DMS53 treated with DMSO at 0.1 percent for 48 hours (cell line): ENCODE measurements around the gene ZNF32.

Experiments
- DNase-seq: peaks from one replicate; lab custom pipeline; 2025; ENCODE audit not compliant: unreplicated experiment; lab: John Stamatoyannopoulos, UW

Gene ZNF32

DNA sequence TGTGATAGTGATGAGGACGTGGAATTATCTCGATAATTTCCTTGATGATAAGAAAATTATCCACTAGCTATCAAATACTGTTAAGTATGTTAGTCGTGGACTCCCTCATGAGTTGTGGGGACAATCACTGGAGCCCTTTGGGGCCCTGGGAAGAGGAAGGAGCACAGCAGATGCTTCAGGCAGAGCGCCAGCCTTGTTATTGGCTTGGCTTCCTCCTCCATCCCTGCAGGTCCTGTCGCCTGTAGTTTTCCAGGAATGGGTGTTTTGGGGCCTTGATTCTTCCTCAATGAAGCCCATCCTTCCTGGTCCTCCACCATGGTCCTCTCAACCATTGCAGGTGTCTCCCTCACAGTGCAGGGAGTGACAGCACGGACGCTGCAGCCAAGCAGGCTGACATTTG lies 32.5 kb upstream of the ZNF32 start:
- no peak for DNase-seq

DNA sequence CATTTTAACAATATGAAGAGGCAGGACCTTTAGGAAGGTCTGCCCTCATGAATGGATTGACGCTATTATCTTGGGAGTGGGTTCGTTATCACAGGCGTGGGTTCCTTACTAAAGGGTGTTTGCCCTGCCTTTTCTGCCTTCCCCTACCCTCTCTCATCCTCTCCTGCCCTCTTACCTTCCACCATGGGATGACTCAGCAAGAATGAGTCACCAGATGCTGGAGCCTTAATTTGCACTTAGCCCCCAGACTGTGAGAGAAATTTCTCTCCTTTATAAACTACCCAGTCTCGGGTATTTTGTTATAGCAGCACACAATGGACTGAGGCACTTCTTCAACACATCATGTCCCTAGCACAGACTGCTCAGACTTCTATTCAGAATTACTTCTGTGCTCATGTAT lies 31.4 kb upstream of the ZNF32 start:
- no peak for DNase-seq

DNA sequence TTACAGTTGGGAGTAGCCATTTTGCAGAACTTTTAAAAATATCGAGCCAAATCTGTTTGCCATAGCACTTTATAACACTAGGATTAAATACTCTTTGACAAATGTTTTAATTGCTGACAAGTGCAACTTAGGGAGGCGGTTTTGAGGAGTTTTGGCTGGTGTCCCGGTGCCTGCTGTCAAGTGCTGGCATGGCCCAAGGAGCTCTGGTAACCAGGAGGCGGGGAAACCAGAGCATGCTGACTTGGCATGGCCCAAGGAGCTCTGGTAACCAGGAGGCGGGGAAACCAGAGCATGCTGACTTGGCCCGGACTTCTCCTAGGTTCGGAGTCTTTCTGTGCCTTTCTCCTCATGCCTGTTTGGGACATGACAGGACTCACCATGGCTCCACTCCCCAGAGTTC lies 30.8 kb upstream of the ZNF32 start:
- no peak for DNase-seq

DNA sequence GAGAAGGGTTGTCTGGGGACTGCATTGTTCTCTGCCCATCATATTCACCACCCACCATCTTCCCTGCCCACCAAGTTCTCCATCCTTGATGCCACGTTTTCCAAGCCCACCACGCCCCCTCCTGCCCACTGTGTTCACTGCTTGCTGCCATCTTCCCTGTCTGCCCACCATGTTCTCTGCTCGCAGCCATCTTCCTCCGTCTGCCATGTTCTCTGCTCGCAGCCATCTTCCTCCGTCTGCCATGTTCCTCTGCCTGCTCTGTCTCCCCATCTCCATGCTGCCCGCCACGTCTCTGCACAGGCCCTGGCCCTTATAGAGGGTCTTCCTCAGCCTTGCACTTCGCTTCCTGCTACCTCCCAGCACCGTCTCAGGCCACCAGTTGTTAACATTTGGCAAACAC lies 30.0 kb upstream of the ZNF32 start:
- DNase-seq: no peak

DNA sequence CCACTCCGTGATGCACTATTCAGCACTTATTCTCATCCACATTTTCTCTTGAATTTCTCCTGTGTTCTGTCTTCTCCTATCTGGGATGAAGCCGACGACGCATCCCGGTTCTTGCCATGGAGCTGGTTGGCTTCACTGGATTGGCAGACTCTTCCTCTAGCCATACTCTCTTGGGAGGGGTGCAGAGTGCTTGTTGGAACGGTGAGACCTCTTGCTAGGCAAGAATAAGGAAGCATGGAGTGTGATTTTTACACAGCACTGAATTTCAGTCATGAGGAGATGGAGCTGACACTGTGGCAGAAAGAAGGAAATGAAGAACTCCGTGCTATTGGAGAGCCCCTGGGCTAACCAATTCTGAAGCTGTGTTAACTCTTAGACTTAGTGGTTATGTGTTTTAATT lies 28.2 kb upstream of the ZNF32 start:
- DNase-seq: no peak

DNA sequence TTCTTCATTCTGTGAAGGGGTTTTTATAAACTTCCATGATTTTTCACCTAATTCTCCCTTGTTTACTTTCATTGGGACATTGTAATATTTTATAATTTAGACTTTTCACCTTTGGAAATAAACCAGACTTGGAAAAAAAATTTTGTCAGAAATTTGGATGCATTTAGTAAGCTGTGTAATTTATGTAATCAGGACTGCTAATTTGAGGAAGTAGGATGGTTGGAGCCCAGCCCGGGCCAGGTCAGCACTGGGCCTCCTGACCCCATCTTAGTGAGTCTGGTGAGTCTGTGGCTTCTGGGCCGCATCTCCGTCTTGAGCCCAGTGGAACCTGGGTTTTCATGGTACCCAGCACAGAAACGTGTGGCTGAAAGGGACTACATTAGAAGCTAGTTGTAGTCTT lies 27.6 kb upstream of the ZNF32 start:
- no peak for DNase-seq

DNA sequence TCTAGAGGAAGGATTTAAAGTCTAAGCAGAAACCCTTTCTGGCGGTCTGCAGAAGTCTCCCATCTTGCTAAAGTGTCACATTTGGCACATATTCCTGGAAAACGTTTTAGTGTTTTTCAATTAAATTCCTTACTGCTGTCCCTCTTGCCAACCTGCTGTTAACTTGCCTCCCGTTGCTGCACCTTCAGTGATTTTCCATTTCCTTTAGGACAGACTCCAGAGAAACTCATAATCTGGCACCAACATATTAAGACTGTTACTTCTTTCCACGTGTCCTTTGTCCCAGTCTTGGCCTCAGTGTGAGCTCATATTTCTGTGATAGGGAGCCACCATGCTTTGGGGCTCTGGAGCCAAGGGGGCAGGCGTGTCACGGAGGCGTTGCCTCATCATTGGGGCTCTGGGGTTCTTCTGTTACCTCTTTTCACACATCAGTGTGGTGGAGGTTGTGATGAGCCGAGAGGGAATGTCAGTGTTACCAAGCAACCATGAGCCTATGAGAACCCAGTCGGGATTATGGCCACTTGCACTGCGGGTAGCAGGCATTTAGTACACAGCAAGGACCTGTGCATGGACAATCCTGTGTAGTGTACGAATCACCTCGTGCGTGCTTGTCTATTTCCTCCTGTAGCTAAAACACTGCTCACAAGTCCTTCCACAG lies 26.0 kb upstream of the ZNF32 start:
- no peak for DNase-seq

DNA sequence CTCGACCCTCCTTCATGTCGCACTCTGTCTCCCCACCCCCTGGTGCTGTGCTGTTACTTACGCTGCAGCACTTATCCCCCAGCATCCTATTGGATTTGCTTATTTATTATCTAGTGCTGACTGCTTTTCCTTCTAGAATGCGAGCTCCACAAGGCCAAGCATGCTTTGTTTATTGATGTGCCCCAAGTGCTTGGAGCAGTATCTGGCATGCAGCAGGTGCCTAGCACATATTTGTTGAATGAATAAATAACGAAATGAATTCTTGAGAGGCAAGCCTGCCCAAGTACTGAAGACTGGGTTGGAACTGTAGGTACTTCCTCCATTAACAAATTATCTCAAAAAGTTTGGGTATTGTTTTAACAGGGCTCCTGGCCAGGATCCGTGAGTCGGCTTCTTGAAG lies 24.8 kb upstream of the ZNF32 start:
- DNase-seq: no peak

DNA sequence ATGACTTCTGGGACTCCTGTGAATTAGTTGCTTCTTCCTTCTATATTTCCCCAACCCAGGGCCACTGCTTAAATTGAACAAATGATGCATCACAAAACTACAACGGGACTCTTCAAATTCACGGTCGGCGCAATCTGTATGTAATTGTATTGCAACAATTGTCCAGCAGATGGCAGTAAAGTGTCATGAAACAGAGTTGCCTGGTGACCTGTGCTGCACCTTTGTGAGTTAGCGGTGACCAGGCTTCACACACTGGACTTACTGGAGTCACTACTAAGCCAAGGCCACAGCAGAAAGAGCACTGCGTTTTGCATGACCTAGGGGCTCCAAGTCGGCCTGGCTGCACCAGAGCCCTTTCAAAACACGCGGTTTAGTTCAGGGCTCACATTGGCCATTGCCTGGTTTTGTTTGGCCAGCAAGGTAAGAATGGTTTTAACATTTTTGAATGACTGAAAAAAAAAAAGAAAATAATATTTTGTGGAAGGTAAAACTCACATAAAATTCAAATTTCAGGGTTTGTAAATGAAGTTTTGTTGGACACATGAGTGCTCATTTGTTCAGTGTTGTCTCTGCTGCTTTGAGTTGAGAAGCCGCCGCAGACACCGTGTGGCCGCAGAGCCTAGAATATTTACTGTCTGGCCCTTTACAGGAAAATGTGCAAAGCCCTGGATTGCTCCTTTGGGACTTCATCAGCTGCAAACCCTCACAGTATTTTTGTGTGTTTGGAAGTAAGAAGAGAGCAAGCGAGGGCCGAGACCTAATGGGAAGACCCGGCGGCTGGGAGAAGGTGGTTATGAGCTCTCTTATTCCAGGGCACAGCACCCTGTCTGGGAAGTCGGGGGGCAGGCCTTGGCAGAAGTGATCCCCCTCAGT lies 23.2 kb upstream of the ZNF32 start:
- DNase-seq: peak; percentile 47

DNA sequence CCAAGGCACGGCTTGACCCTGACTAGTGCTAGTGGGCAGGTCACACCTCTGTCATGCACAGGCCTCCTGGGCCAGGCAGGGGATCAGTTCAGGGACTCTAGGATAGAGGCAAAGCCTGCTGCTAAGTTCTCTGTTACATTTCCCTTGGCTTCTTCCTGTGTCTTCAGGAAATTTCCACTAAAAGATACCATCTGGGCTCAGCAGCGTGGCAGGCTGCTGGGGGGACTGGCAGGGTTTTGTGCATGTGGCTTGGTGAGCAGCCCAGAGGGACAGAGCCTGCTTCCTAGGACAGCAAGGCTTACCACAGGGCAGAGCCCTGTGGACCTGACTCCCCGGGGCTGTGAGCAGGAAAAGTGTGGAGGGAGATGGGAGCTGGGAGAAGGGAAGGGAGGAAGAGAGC lies 20.7 kb upstream of the ZNF32 start:
- no peak for DNase-seq

DNA sequence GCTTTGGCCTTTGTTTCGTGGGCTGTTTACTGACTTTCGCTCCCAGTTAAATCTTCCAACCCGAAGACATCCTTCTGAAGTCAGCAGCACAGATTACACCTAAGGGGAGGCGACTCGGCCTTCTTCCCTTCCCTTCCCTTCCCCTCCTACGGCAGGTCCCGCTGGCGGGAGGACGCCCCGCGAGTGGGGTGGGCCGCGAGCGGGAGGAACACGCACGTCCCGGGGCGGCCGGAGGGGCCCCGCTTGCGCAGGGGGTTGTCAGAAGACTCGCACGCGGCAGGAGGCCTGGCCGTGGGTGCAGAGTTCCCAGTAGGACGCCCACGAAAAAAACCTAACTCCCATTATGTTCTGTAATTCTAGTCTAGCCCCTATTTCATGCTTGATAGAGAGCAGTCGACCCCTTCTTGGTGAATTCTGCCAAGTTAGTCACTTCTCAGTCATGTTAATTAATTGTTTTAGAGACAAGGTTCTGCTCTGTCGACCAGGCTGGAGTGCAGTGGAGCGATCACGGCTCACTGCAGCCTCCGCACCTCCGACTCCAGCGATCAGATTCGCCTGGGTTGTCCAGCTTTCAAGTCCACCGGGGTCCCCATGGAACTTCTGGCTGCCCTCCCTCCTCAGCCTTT lies 19.2 kb upstream of the ZNF32 start:
- no peak for DNase-seq

DNA sequence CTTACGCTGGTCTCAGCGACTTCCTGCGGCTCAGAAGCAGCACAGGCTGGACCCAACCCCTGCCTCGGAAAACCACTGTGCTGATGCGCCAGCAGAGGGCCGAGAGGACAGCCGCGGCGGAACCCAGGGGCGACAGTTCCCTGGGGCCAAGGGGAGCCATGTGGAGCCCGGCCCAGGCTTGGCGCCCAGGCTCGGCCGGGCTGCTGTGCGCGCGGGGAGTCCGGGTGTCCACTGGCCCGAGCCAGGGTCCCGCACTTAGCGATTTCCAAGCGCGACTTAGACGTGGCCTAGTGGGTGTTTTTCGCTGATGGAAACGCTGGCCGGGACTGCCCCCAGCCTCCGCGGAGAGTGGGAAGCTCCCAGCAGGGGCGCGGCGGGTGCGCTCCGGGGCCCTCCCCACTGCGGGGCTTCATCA lies 18.6 kb upstream of the ZNF32 start:
- DNase-seq: no peak

DNA sequence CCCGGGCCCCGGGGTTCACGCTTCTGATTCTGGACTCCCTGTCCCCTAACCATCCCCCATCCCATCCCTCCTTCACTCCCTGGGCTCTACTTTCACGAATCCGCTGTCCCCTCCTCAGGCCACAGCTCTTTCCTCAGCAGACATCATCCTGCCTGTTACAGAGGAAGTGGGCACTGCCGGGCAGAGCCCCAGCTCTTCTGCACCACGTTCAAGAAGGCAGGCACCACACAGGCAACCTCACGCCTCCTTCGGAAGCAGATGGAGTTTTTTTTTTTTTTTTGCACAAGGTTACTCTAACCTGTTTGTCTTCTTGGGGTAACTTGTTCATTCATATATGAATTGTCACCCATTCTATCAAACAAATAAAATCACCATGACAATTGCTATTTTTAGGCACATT lies 17.9 kb upstream of the ZNF32 start:
- DNase-seq: no peak

DNA sequence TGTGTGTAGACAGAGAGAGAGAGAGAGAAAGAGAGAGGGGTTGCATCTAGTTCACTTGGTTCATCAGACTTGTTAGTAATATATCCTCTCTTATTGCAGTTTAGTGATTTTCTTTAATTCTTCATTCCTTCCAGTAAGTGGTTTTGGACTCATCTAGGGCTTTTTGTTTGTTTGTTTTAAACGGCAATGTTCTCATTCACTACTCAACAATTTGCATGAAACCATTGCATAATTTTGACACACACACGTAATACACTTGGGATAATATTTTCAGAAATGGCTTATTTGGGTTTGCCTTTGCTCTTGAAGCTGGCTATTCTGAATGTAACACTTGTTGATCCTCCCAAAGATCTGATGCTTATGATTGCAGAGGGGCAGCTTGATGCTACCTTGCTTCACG lies 16.4 kb upstream of the ZNF32 start:
- no peak for DNase-seq

DNA sequence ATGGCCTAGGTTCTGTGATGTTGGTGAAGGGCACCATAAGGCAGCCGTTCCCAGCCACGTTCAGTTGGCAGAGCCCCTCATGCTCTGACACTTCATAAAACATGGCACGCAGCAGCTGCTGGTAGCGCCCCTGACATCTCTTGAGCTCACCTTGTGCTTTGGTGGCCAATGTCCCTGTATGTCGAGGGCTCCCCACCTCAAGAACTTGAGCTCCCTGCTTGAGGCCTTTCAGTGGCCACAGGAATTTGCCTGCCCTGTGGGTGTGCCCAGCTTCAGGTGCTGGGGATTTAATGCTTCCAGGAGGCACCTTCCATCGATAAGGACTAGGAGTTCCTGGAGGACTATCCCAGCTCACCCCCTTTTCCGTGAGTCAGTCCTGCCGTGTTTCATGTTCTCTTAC lies 9.5 kb upstream of the ZNF32 start:
- DNase-seq: no peak

DNA sequence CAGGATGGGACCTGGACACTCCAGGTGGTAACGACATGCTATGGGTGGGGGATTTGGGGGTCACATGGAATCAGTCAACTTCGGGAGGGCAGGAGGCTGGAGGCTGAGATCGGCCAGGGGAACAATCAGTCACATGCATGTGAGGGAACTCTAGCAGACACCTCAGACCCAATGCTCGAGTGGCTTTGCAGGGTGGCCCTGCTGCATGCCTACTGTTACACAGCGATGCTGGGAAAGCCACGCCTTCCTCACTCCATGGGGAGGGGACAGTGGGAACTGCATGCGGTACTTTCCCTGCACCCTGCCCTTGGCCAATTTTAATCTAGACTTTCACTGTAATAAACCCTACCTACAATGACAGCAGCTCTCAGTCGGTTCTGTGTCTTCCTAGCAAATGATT lies 6.6 kb upstream of the ZNF32 start:
- no peak for DNase-seq

DNA sequence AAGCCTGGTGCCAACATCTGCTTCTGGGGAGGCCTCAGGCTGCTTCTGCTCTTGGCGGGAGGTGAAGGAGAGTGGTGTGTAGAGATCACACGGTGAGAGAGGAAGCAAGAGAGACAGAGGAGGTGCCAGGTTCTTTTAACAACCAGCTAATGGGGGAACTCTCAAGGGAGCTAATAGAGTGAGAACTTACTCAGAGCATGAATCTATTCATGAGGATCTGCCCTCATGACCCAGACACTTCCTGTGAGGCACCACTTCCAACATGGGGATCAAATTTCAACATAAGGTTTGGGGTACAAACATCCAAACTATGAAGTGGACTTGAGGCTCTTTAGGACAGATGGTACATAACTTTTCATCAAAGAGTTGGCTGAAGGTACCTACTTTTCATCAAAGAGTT lies 5.1 kb upstream of the ZNF32 start:
- no peak for DNase-seq

DNA sequence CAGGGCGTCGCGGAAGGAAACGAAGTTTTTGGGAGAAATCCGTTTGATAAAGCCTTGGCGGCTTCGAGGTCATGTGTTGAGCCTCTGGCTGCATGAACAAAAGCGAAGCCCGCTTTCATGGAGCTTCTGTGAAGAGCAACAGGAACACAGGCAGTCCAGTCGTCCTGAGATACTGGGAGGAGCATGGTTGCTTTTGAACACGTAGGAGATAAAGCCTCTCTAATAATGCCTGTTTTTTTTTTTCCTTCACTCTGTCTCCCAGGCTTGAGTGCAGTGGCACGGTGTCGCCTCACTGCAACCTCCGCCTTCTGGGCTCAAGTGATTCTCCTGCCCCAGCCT lies 473 bp upstream of the ZNF32 start:
- DNase-seq: peak; percentile 17

DNA sequence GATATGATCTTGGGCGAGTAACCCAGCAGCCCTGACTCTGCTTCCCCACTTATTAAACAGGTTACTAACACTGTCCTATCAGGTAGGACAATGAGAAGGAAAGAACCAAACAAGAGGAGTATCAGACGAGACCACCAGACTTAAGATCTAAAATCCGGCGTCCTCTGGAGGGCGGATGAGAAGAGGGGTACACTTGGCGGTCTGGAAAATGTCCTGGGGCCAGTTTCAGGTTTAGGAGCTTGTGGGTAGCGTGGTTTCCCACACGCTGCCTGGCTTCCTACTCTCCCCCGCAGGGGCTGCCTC lies 635 bp downstream of the ZNF32 start:
- DNase-seq: no peak

DNA sequence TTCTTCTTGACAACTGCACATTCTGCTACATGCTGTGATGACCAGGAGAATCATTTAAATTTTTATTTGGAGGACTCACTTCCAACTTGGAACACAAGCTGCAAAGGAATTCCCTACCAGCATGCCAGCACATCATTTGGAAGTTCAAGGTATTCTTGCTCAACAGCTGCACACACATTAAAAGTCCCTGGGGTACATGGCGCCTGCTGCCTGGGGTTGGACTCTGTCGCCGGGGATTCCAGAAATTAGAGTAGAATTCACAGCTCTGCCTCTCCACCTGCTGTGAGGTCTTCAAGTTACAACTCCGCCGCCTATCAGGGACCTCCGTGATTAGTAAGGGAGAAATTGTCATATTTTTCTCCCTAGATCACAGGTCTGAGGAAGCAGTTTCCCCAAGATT lies 1.1 kb downstream of the ZNF32 start:
- no peak for DNase-seq

DNA sequence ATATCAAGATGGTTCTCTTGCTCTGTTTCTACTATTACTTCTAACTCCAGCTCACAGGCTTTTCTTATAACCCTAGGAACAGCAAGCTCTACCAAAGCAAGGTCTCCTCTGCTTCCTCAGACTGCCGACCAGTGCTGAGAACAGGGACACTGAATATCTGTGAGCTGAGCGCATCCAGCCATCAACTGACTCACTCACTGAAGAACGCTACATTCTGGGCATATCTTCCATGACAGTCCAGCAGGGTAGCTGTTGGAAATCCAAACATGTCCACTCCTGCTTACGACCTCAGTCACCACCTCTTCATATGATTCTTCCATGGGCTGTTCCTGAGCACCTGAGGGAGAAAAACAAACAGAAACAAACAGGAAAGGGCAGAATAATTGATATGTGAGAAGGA lies 2.8 kb downstream of the ZNF32 start:
- DNase-seq: no peak

DNA sequence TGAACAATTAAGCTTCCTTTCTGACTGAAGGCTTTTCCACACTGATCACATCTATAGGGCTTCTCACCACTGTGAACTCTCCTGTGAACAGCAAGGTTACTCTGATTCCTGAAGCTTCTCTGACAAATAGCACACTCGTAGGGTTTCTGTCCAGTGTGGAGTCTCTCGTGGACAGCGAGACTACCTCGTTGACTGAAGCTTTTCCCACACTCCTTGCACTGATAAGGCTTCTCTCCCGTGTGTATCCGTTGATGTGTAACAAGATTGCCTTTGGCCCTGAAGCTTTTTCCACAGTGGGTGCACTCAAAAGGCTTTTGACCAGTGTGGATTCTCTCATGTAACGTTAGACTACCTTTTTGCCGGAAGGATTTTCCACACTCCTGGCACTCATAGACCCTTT lies 4.4 kb downstream of the ZNF32 start:
- no peak for DNase-seq

DNA sequence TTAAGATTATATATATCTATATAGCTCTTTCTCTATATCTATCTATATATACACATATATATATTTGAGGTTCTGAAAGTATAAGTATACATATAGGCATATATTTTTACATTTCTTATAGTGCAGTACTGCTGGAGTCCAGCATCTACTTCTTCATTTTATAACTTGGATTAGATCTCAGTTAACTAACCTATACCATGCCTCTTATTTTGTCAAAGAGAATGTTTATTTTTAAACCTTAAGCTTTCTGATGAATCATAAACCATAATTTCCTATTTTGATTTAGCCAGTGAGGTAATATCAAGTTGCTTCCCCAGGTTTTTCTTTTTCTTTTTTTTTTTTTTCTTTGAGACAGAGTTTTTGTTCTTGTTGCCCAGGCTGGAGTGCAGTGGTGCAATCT lies 8.1 kb downstream of the ZNF32 start:
- DNase-seq: no peak
